H9 (cell line): ENCODE data around the gene PTTG1. TPM values are rescaled to one million over a fixed set of nuclear protein-coding genes. Genes with fewer than 3 reads are reported as not detected.

Experiments
- DNase-seq: peaks from one replicate; pipeline ENCODE4 v3.0.0-alpha.2; 2017
- H2AFZ ChIP-seq: one replicate; pipeline ENCODE4 v1.6.1; 2013; ENCODE audit warnings: mild to moderate bottlenecking, low read length, control low read depth, moderate library complexity
- H2AK5ac ChIP-seq: 2 replicates; pipeline ENCODE4 v1.6.1; 2013; ENCODE audit warnings: low read length, control low read depth, mixed read lengths; ENCODE audit not compliant: insufficient read length
- H2BK120ac ChIP-seq: one replicate; pipeline ENCODE4 v1.6.1; 2013; ENCODE audit warnings: low read depth, mild to moderate bottlenecking, low read length, control low read depth, inconsistent platforms; ENCODE audit not compliant: poor library complexity, severe bottlenecking
- H2BK12ac ChIP-seq: 2 replicates; pipeline ENCODE4 v1.6.1; 2013; ENCODE audit warnings: low read length, control low read depth, mixed read lengths, low read depth; ENCODE audit not compliant: insufficient read length
- H2BK15ac ChIP-seq: 2 replicates; pipeline ENCODE4 v1.6.1; 2013; ENCODE audit warnings: low read depth, low read length, control low read depth
- H2BK20ac ChIP-seq: one replicate; pipeline ENCODE4 v1.6.1; 2013; ENCODE audit warnings: low read depth, mild to moderate bottlenecking, low read length, control low read depth, inconsistent platforms; ENCODE audit not compliant: poor library complexity, severe bottlenecking
- H2BK5ac ChIP-seq: 2 replicates; pipeline ENCODE4 v1.6.1; 2013; ENCODE audit warnings: low read length, control low read depth, mixed read lengths; ENCODE audit not compliant: insufficient read length
- H3K14ac ChIP-seq: 2 replicates; pipeline ENCODE4 v1.6.1; 2013; ENCODE audit warnings: low read length, control low read depth; ENCODE audit not compliant: insufficient read depth
- H3K18ac ChIP-seq: 2 replicates; pipeline ENCODE4 v1.6.1; 2013; ENCODE audit warnings: low read depth, mild to moderate bottlenecking, mixed read lengths, low read length, control low read depth; ENCODE audit not compliant: insufficient read length
- H3K23ac ChIP-seq: 2 replicates; pipeline ENCODE4 v1.6.1; 2013; ENCODE audit warnings: low read length, control low read depth, mixed read lengths, low read depth; ENCODE audit not compliant: insufficient read length
- H3K23me2 ChIP-seq: 2 replicates; pipeline ENCODE4 v1.6.1; 2013; ENCODE audit warnings: low read depth, mild to moderate bottlenecking, mixed read lengths, low read length, control low read depth; ENCODE audit not compliant: insufficient read length, poor library complexity, severe bottlenecking
- H3K27ac ChIP-seq: 2 replicates; pipeline ENCODE4 v1.5.1; 2013; ENCODE audit warnings: low read length, control low read depth, mixed read lengths, low read depth; ENCODE audit not compliant: insufficient read length
- H3K27me3 ChIP-seq: 2 replicates; pipeline ENCODE4 v1.6.1; 2013; ENCODE audit warnings: low read length, control low read depth, inconsistent platforms; ENCODE audit not compliant: insufficient read depth
- H3K4ac ChIP-seq: 2 replicates; pipeline ENCODE4 v1.6.1; 2013; ENCODE audit warnings: low read depth, mild to moderate bottlenecking, control low read depth, inconsistent platforms, low read length, moderate library complexity
- H3K4me1 ChIP-seq: 2 replicates; pipeline ENCODE4 v1.6.1; 2013; ENCODE audit warnings: low read length, control low read depth, inconsistent platforms; ENCODE audit not compliant: insufficient read depth
- H3K4me2 ChIP-seq: 2 replicates; pipeline ENCODE4 v1.6.1; 2013; ENCODE audit warnings: low read length, control low read depth, mixed read lengths; ENCODE audit not compliant: insufficient read length, insufficient read depth
- H3K56ac ChIP-seq: 2 replicates; pipeline ENCODE4 v1.6.1; 2013; ENCODE audit warnings: low read depth, mild to moderate bottlenecking, mixed read lengths, low read length, control low read depth; ENCODE audit not compliant: insufficient read length
- H3K79me1 ChIP-seq: 2 replicates; pipeline ENCODE4 v1.6.1; 2013; ENCODE audit warnings: low read depth, mild to moderate bottlenecking, moderate library complexity, low read length, control low read depth, inconsistent platforms; ENCODE audit not compliant: insufficient read depth, poor library complexity, severe bottlenecking
- H3K79me2 ChIP-seq: 2 replicates; pipeline ENCODE4 v1.6.1; 2013; ENCODE audit warnings: low read length, control low read depth, inconsistent platforms; ENCODE audit not compliant: insufficient read depth
- H3K9ac ChIP-seq: 2 replicates; pipeline ENCODE4 v1.6.1; 2013; ENCODE audit warnings: low read length, control low read depth, mixed read lengths; ENCODE audit not compliant: insufficient read length; ENCODE audit errors: extremely low read depth
- H3K9me3 ChIP-seq: one replicate; pipeline ENCODE4 v1.6.1; 2013; ENCODE audit warnings: low read depth, low read length, inconsistent platforms; ENCODE audit not compliant: control insufficient read depth
- H3T11ph ChIP-seq: one replicate; pipeline ENCODE4 v1.6.1; 2013; ENCODE audit warnings: mild to moderate bottlenecking, low read length, control low read depth, inconsistent platforms
- H4K20me1 ChIP-seq: one replicate; pipeline ENCODE4 v1.6.1; 2013; ENCODE audit not compliant: control insufficient read depth, insufficient read length, insufficient read depth
- H4K5ac ChIP-seq: 2 replicates; pipeline ENCODE4 v1.6.1; 2013; ENCODE audit warnings: low read depth, mild to moderate bottlenecking, mixed read lengths, low read length, control low read depth; ENCODE audit not compliant: insufficient read length
- H4K8ac ChIP-seq: replicated peaks from 2 replicates; pipeline ENCODE4 v1.6.1; 2013; ENCODE audit warnings: low read length, control low read depth, mixed read lengths, low read depth; ENCODE audit not compliant: insufficient read length
- H4K91ac ChIP-seq: 2 replicates; pipeline ENCODE4 v1.6.1; 2013; ENCODE audit warnings: low read depth, mild to moderate bottlenecking, moderate library complexity, mixed read lengths, low read length, control low read depth; ENCODE audit not compliant: insufficient read length
- H3K27ac Mint-ChIP-seq, 3 experiments: 2 replicates in 2 of 3; 3 replicates in 1 of 3; pipeline ENCODE4 v1.8.0; 2020 to 2021; ENCODE audit warnings: mixed read lengths in 3 of 3, mild to moderate bottlenecking in 1 of 3, moderate library complexity in 1 of 3
- H3K27me3 Mint-ChIP-seq: 2 replicates; pipeline ENCODE4 v1.8.0; 2021; ENCODE audit warnings: low read depth, mild to moderate bottlenecking, moderate library complexity, mixed read lengths
- H3K36me3 Mint-ChIP-seq, 3 experiments: 2 replicates in 2 of 3; 3 replicates in 1 of 3; pipeline ENCODE4 v1.8.0; 2020 to 2021; ENCODE audit warnings: low read depth in 3 of 3, mixed read lengths in 3 of 3; ENCODE audit not compliant: insufficient read depth in 1 of 3
- H3K4me1 Mint-ChIP-seq, 2 experiments: 2 replicates each; pipeline ENCODE4 v1.8.0; 2020; ENCODE audit warnings: mixed read lengths in 2 of 2
- H3K4me3 Mint-ChIP-seq, 2 experiments: 2 replicates in 1 of 2; 3 replicates in 1 of 2; pipeline ENCODE4 v1.8.0; 2020 to 2021; ENCODE audit warnings: mild to moderate bottlenecking in 2 of 2, mixed read lengths in 2 of 2, moderate library complexity in 1 of 2
- H3K9me3 Mint-ChIP-seq, 2 experiments: 2 replicates in 1 of 2; 3 replicates in 1 of 2; pipeline ENCODE4 v1.8.0; 2020; ENCODE audit warnings: mild to moderate bottlenecking in 2 of 2, mixed read lengths in 2 of 2, moderate library complexity in 1 of 2
- WGBS: extraction: QIAGEN DNeasy Blood & Tissue Kit; methylation state at CpG from one replicate; pipeline ENCODE4 v1.1.7; 2013; ENCODE audit warnings: missing lambda C conversion rate, low lambda C conversion rate, mixed read lengths; ENCODE audit not compliant: insufficient read length; ENCODE audit errors: extremely low coverage; 5-methylcytosine and 5-hydroxymethylcytosine counted together
- total RNA-seq: library from RNA; stranded (reverse); gene quantifications from 2 replicates; pipeline ENCODE4 v1.2.1, GENCODE V29; 2021
- TF ChIP-seq, protein P1 (sequence below): fragments of 200-600 bp; sonication (generic); conservative IDR thresholded peaks from 3 replicates; pipeline ENCODE4 v1.8.0; 2021; ENCODE audit warnings: antibody characterized with exemption, mild to moderate bottlenecking

PTTG1 gene
- total RNA-seq, 1 experiment from 2014 or later, result 279 TPM

- Histone ChIP-seq H2BK12ac (no peak overlapping the region), H3K79me2 (no peaks in the 10 kb centered on the region), H4K5ac (no peak overlapping the region), H3K27ac (no peak overlapping the region), H3K4ac (no peak overlapping the region), H2BK15ac (no peak overlapping the region), H4K91ac (no peak overlapping the region), H3K9ac (no peak overlapping the region), H3K56ac (no peak overlapping the region), H3K18ac (no peak overlapping the region), H4K20me1 (no peaks in the 10 kb centered on the region), H2BK20ac (no peak overlapping the region), H2BK5ac (no peak overlapping the region), H2BK120ac (no peak overlapping the region), H2AFZ (no peak overlapping the region), H3K4me2 (no peak overlapping the region), H3K27me3 (no peaks in the 10 kb centered on the region), H3K4me1 (peaks cover 12% of the 10 kb centered on the region; the same call in 1 of the 2 replicates), H3K23ac (no peak overlapping the region), H2AK5ac (no peak overlapping the region), H4K8ac (no peak overlapping the region), H3K79me1 (no peaks in the 10 kb centered on the region), H3K9me3 (no peaks in the 10 kb centered on the region), H3T11ph (no peak overlapping the region), H3K23me2 (no peaks in the 10 kb centered on the region), H3K14ac (no peak overlapping the region)
- Mint-ChIP-seq H3K4me1 (peaks cover 22 to 30% of the 10 kb centered on the region in 2 experiments), H3K4me3 (no peak overlapping the region), H3K9me3 (no peaks in the 10 kb centered on the region), H3K36me3 (peaks cover 0 to 1% (median 0%) of the 10 kb centered on the region in 3 experiments; a peak in 1 of 7 replicates), H3K27ac (no peak overlapping the region), H3K27me3 (no peaks in the 10 kb centered on the region)
- DNase-seq, result no peak
- TF ChIP-seq, protein P1, sequence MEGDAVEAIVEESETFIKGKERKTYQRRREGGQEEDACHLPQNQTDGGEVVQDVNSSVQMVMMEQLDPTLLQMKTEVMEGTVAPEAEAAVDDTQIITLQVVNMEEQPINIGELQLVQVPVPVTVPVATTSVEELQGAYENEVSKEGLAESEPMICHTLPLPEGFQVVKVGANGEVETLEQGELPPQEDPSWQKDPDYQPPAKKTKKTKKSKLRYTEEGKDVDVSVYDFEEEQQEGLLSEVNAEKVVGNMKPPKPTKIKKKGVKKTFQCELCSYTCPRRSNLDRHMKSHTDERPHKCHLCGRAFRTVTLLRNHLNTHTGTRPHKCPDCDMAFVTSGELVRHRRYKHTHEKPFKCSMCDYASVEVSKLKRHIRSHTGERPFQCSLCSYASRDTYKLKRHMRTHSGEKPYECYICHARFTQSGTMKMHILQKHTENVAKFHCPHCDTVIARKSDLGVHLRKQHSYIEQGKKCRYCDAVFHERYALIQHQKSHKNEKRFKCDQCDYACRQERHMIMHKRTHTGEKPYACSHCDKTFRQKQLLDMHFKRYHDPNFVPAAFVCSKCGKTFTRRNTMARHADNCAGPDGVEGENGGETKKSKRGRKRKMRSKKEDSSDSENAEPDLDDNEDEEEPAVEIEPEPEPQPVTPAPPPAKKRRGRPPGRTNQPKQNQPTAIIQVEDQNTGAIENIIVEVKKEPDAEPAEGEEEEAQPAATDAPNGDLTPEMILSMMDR, result no peak
- no CpG with 5 or more reads among the region's 6 CpGs for WGBS
Measured at GRCh38 chr5:160473681-160474080, 52.0 kb downstream of the PTTG1 start.
